ENCODE measurements around the gene PIK3R6.

GRCh38 chr17:8800656-8801055 lies 66.8 kb downstream of the PIK3R6 start:
- TF ChIP-seq CTCF (IDR thresholded peaks at IDR 0.05) (no peak), POLR2A (IDR thresholded peaks at IDR 0.05) (no peak)
